ENCODE results near the gene ASB8. TPM values are rescaled to one million over a fixed set of nuclear protein-coding genes. Genes with fewer than 3 reads are reported as not detected.
"Not testable (repeated sequence)": the region's sequence is repeated elsewhere in the genome, so short reads cannot be mapped to it uniquely, and the experiment has no call there.

Gene ASB8
- polyA plus RNA-seq, 1 donor = 30.6 TPM

DNA sequence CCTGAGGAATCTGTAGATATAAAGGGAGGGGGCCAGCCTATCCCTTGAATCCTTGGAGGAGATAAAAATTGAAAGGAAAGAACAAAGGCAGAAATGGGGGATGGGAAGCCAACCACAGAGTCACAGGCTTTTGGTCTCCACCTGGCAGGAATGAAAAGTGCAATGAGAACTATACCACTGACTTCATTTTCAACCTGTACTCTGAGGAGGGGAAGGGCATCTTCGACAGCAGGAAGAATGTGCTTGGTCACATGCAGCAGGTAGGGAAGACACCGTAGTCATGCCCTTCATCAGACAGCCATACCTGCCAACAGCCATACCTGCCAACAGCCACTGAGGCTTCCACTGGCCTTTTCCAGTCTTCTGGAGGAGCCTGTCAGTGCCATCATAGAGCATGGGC lies 13.4 kb downstream of the ASB8 start:
- no peak overlapping the region for H3K4me3 ChIP-seq (ENCODE audit: low read length)
- no peaks in the 10 kb centered on the region for H3K9me3 ChIP-seq (ENCODE audit: control insufficient read depth, low read depth, low read length)
- peaks cover 89% of the 10 kb centered on the region for H3K36me3 ChIP-seq (ENCODE audit: control insufficient read depth, insufficient read depth, low read length)
- no CpG with 5 or more reads among the region's 2 CpGs for WGBS (ENCODE audit: insufficient coverage, low lambda C conversion rate)
- no peaks in the 10 kb centered on the region for H3K27me3 ChIP-seq (ENCODE audit: control insufficient read depth, insufficient read depth, low read length)
- H3K27ac ChIP-seq (ENCODE audit: low read length) = no peak overlapping the region
- no peak for DNase-seq
- no peaks in the 10 kb centered on the region for H3K4me1 ChIP-seq (ENCODE audit: control insufficient read depth, insufficient read depth, low read length)

- Histone ChIP-seq H3K9me3 (ENCODE audit: control insufficient read depth, low read depth, low read length) (no peaks in the 10 kb centered on the region), H3K36me3 (ENCODE audit: control insufficient read depth, insufficient read depth, low read length) (peaks cover 89% of the 10 kb centered on the region), H3K27me3 (ENCODE audit: control insufficient read depth, insufficient read depth, low read length) (no peaks in the 10 kb centered on the region), H3K4me1 (ENCODE audit: control insufficient read depth, insufficient read depth, low read length) (no peaks in the 10 kb centered on the region), H3K27ac (ENCODE audit: low read length) (no peak overlapping the region), H3K4me3 (ENCODE audit: low read length) (no peak overlapping the region)
- no peak for DNase-seq
- no CpG with 5 or more reads among the region's 7 CpGs for WGBS (ENCODE audit: insufficient coverage, low lambda C conversion rate)
Observed at GRCh38 chr12:48142818-48143674, 14.3 kb downstream of the ASB8 start.

DNA sequence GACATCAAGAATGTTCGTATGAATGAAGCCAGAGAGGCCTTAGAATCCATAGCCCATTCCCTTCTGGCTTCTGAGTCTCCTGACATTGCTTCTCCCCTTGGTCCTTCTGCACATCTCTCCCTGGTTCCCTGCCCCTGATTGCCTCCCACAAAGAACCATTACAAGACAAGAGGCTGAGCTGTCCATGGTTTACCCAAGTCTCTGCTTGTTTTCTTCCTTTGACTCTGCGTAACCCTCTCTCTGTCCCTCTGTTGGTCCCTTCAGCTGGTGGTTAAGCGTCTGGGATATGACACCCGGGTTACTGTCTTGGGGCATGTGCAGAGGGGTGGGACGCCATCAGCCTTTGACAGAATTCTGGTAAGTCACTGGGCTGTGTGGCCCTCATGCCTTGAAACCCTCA lies 22.3 kb downstream of the ASB8 start:
- no CpG with 5 or more reads among the region's 5 CpGs for WGBS (ENCODE audit: insufficient coverage, low lambda C conversion rate)
- H3K36me3 ChIP-seq (ENCODE audit: control insufficient read depth, insufficient read depth, low read length) = peaks cover 77% of the 10 kb centered on the region

GRCh38 chr12:48132826-48133225 lies 24.5 kb downstream of the ASB8 start:
- no peaks in the 10 kb centered on the region for H3K4me1 ChIP-seq (ENCODE audit: control insufficient read depth, insufficient read depth, low read length)
- WGBS (ENCODE audit: insufficient coverage, low lambda C conversion rate) = no CpG with 5 or more reads among the region's 14 CpGs
- peaks cover 71% of the 10 kb centered on the region for H3K36me3 ChIP-seq (ENCODE audit: control insufficient read depth, insufficient read depth, low read length)

More for the DNA sequence above, 22.3 kb downstream of the ASB8 start:
- Histone ChIP-seq H3K27ac (ENCODE audit: low read length) (no peak overlapping the region), H3K4me1 (ENCODE audit: control insufficient read depth, insufficient read depth, low read length) (no peaks in the 10 kb centered on the region), H3K4me3 (ENCODE audit: low read length) (no peak overlapping the region), H3K9me3 (ENCODE audit: control insufficient read depth, low read depth, low read length) (no peaks in the 10 kb centered on the region), H3K27me3 (ENCODE audit: control insufficient read depth, insufficient read depth, low read length) (no peaks in the 10 kb centered on the region)
- DNase-seq = no peak

DNA sequence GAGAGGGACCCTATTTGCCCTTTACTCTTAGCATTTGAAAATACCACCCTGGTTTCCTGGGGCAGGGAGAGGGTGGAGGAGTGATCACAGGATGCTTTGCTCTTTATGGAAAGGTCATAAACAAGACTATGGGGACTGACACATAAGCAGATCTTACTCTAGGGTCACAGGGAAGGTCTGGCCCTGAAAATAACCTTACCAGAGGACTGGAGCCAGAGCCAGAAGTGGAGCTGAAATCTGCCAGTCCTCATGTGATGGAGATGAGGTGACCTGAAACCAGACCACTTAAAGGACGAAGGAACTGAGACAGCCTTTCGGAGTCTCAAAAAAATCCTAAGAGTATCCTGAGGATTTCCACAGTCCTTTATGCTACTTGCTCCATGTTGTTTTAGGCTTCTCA lies 25.8 kb downstream of the ASB8 start:
- Histone ChIP-seq H3K27ac (ENCODE audit: low read length) (no peak overlapping the region), H3K4me1 (ENCODE audit: control insufficient read depth, insufficient read depth, low read length) (no peaks in the 10 kb centered on the region), H3K27me3 (ENCODE audit: control insufficient read depth, insufficient read depth, low read length) (no peaks in the 10 kb centered on the region), H3K4me3 (ENCODE audit: low read length) (no peak overlapping the region), H3K9me3 (ENCODE audit: control insufficient read depth, low read depth, low read length) (no peaks in the 10 kb centered on the region), H3K36me3 (ENCODE audit: control insufficient read depth, insufficient read depth, low read length) (peaks cover 72% of the 10 kb centered on the region)
- no peak for DNase-seq
- no CpG with 5 or more reads among the region's 2 CpGs for WGBS (ENCODE audit: insufficient coverage, low lambda C conversion rate)

More at GRCh38 chr12:48132826-48133225, 24.5 kb downstream of the ASB8 start:
- DNase-seq = no peak
- no peaks in the 10 kb centered on the region for H3K9me3 ChIP-seq (ENCODE audit: control insufficient read depth, low read depth, low read length)
- H3K27me3 ChIP-seq (ENCODE audit: control insufficient read depth, insufficient read depth, low read length) = no peaks in the 10 kb centered on the region
- no peak overlapping the region for H3K4me3 ChIP-seq (ENCODE audit: low read length)
- no peak overlapping the region for H3K27ac ChIP-seq (ENCODE audit: low read length)

- peaks cover 71% of the 10 kb centered on the region for H3K36me3 ChIP-seq (ENCODE audit: control insufficient read depth, insufficient read depth, low read length)
- WGBS (ENCODE audit: insufficient coverage, low lambda C conversion rate) = no CpG with 5 or more reads among the region's 1 CpG
Observed at GRCh38 chr12:48129376-48129775, 27.9 kb downstream of the ASB8 start.

GRCh38 chr12:48128800-48129199 lies 28.5 kb downstream of the ASB8 start:
- no peak overlapping the region for H3K4me3 ChIP-seq (ENCODE audit: low read length)
- no peaks in the 10 kb centered on the region for H3K27me3 ChIP-seq (ENCODE audit: control insufficient read depth, insufficient read depth, low read length)
- WGBS (ENCODE audit: insufficient coverage, low lambda C conversion rate) = no CpG with 5 or more reads among the region's 1 CpG
- H3K4me1 ChIP-seq (ENCODE audit: control insufficient read depth, insufficient read depth, low read length) = no peaks in the 10 kb centered on the region
- H3K27ac ChIP-seq (ENCODE audit: low read length) = no peak overlapping the region
- H3K9me3 ChIP-seq (ENCODE audit: control insufficient read depth, low read depth, low read length) = no peaks in the 10 kb centered on the region
- H3K36me3 ChIP-seq (ENCODE audit: control insufficient read depth, insufficient read depth, low read length) = peaks cover 66% of the 10 kb centered on the region
- DNase-seq = no peak

More at GRCh38 chr12:48129376-48129775, 27.9 kb downstream of the ASB8 start:
- no peak overlapping the region for H3K27ac ChIP-seq (ENCODE audit: low read length)
- no peaks in the 10 kb centered on the region for H3K27me3 ChIP-seq (ENCODE audit: control insufficient read depth, insufficient read depth, low read length)
- DNase-seq = no peak
- H3K4me3 ChIP-seq (ENCODE audit: low read length) = no peak overlapping the region
- no peaks in the 10 kb centered on the region for H3K9me3 ChIP-seq (ENCODE audit: control insufficient read depth, low read depth, low read length)
- no peaks in the 10 kb centered on the region for H3K4me1 ChIP-seq (ENCODE audit: control insufficient read depth, insufficient read depth, low read length)

DNA sequence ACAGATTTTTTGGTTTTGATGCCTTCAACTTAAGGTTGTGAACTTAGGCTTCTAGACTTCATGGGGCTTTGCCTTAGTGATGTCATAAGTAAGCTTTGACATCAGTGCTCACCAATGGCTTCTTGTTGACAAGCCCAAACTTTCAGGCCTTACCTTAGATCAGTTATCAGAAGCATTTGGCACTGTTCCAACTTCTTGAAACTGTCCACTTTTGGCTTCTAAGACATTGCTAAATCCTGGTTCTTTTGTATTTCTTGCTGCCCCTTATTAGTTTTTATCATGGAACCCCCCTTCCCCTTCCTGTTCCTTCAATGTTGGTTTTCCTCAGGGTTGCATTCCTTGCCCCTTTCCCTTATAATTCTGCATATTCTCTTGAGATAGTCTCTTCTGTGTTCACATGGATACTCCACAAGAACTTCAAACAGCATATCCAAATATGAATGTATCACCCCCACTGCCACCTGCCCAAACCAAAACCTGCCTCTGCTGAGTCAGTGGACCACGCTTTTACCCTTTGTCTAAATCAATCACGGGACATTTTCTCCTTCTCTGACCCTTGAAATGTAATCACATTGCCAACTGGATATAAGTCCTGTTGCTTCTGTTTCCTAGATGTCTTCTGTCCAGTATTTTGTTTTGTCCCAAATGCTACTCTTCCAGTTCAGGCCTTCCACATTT lies 30.2 kb downstream of the ASB8 start:
- Histone ChIP-seq H3K9me3 (ENCODE audit: control insufficient read depth, low read depth, low read length) (no peaks in the 10 kb centered on the region), H3K27ac (ENCODE audit: low read length) (no peak overlapping the region), H3K4me3 (ENCODE audit: low read length) (no peak overlapping the region), H3K36me3 (ENCODE audit: control insufficient read depth, insufficient read depth, low read length) (peaks cover 55% of the 10 kb centered on the region), H3K27me3 (ENCODE audit: control insufficient read depth, insufficient read depth, low read length) (no peaks in the 10 kb centered on the region), H3K4me1 (ENCODE audit: control insufficient read depth, insufficient read depth, low read length) (peaks cover 3% of the 10 kb centered on the region)
- no peak for DNase-seq
- WGBS (ENCODE audit: insufficient coverage, low lambda C conversion rate) = 90% methylated on average over 2 of the region's 2 CpGs

GRCh38 chr12:48125985-48126384 lies 31.3 kb downstream of the ASB8 start:
- WGBS (ENCODE audit: insufficient coverage, low lambda C conversion rate) = 100% methylated on average over 1 of the region's 4 CpGs
- no peaks in the 10 kb centered on the region for H3K27me3 ChIP-seq (ENCODE audit: control insufficient read depth, insufficient read depth, low read length)
- no peak overlapping the region for H3K27ac ChIP-seq (ENCODE audit: low read length)
- DNase-seq = no peak
- H3K36me3 ChIP-seq (ENCODE audit: control insufficient read depth, insufficient read depth, low read length) = peaks cover 44% of the 10 kb centered on the region
- no peaks in the 10 kb centered on the region for H3K9me3 ChIP-seq (ENCODE audit: control insufficient read depth, low read depth, low read length)
- H3K4me3 ChIP-seq (ENCODE audit: low read length) = no peak overlapping the region
- peaks cover 3% of the 10 kb centered on the region for H3K4me1 ChIP-seq (ENCODE audit: control insufficient read depth, insufficient read depth, low read length)

GRCh38 chr12:48125542-48125941 lies 31.8 kb downstream of the ASB8 start:
- peaks cover 41% of the 10 kb centered on the region for H3K36me3 ChIP-seq (ENCODE audit: control insufficient read depth, insufficient read depth, low read length)
- H3K27me3 ChIP-seq (ENCODE audit: control insufficient read depth, insufficient read depth, low read length); H3K9me3 ChIP-seq (ENCODE audit: control insufficient read depth, low read depth, low read length); H3K27ac ChIP-seq (ENCODE audit: low read length); H3K4me1 ChIP-seq (ENCODE audit: control insufficient read depth, insufficient read depth, low read length); DNase-seq; H3K4me3 ChIP-seq (ENCODE audit: low read length): not testable (repeated sequence)
- WGBS (ENCODE audit: insufficient coverage, low lambda C conversion rate) = 93% methylated on average over 2 of the region's 5 CpGs

Data from large intestine (tissue), 3 donors.